Prostate gland (tissue), 2 donors: ENCODE data around the gene FAP. TPM values are rescaled to one million over a fixed set of nuclear protein-coding genes. Genes with fewer than 3 reads are reported as not detected.

Source experiments
- DNase-seq: peaks from one replicate; pipeline ENCODE4 v3.0.0-alpha.2; 2019; ENCODE audit warnings: low spot score
- H3K27ac ChIP-seq, 2 donors: fragments of 200-600 bp; sonication (generic); 2 replicates each; pipeline ENCODE4 v1.5.1; 2017 to 2019
- H3K27me3 ChIP-seq: fragments of 200-600 bp; sonication (generic); replicated peaks from 2 replicates; pipeline ENCODE4 v1.5.1; 2019; ENCODE audit not compliant: insufficient read depth
- H3K36me3 ChIP-seq, 2 donors: fragments of 200-600 bp; sonication (generic); 1 replicate in 1 of 2; 2 replicates in 1 of 2; pipeline versions ENCODE4 v1.5.1 to v1.8.1; 2017 to 2019
- H3K4me1 ChIP-seq: fragments of 200-600 bp; sonication (generic); replicated peaks from 2 replicates; pipeline ENCODE4 v1.5.1; 2019
- H3K4me3 ChIP-seq, 2 donors: fragments of 200-600 bp; sonication (generic); 2 replicates each; pipeline ENCODE4 v1.5.1; 2017 to 2019
- H3K9me3 ChIP-seq: fragments of 200-600 bp; sonication (generic); 2 replicates; pipeline ENCODE4 v1.5.1; 2017
- CTCF ChIP-seq, 4 experiments: fragments of 200-600 bp in 2 of 4; fragments of 450-650 bp in 2 of 4; sonication (generic) in 2 of 4; IDR thresholded peaks; 1 replicate in 3 of 4; 2 replicates in 1 of 4; pipeline ENCODE4 v1.5.1; 2016 to 2019; ENCODE audit warnings: antibody characterized with exemption in 4 of 4, mild to moderate bottlenecking in 2 of 4, moderate library complexity in 2 of 4
- POLR2A ChIP-seq: fragments of 450-650 bp; IDR thresholded peaks from one replicate; pipeline ENCODE4 v1.6.1; 2016; ENCODE audit warnings: antibody characterized with exemption, mild to moderate bottlenecking
- POLR2AphosphoS5 ChIP-seq: sonication (generic); formaldehyde crosslinking; IDR thresholded peaks from one replicate; pipeline ENCODE4 v1.6.1; 2017; ENCODE audit warnings: antibody characterized with exemption
- whole genome bisulfite sequencing: methylation state at CpG from one replicate; pipeline ENCODE4 v1.1.5; 2018; 5-methylcytosine and 5-hydroxymethylcytosine counted together
- intact Hi-C: fragments of 100-400 bp; cut with DNase I; formaldehyde crosslinking; loops from one replicate; pipeline ENCODE4 v1.14.2; 2022
- total RNA-seq, 2 donors: library from RNA; depleted of rRNA; stranded (reverse); fragments of >200 nt; gene quantifications; one replicate each; pipeline ENCODE4 v1.1.0, GENCODE V29; 2016

The FAP gene
- total RNA-seq = 1 to 10 TPM in 1 of 2 donors, not detected in 1; 2.0 TPM

GRCh38 chr2:162243294-162243693 lies at the start of gene FAP:
TSS of gene FAP (minus strand) at chr2:162243445. CDS start at chr2:162243327, 118 bp downstream.
- intact Hi-C loops = no loop called here
- H3K9me3 ChIP-seq = no peaks in the 10 kb centered on the region
- H3K4me1 ChIP-seq = no peaks in the 10 kb centered on the region
- no peak for TF ChIP-seq POLR2A
- no peak for TF ChIP-seq POLR2AphosphoS5
- no peak for TF ChIP-seq CTCF (IDR thresholded peaks at IDR 0.05)
- H3K27me3 ChIP-seq = no peaks in the 10 kb centered on the region
- H3K4me3 ChIP-seq = no peak within 1 kb of the TSS
- WGBS = 30% methylated on average over 6 of the region's 6 CpGs
- no peaks in the 10 kb centered on the region for H3K36me3 ChIP-seq
- no peak for DNase-seq
- no peak within 1 kb of the TSS for H3K27ac ChIP-seq

GRCh38 chr2:162291748-162292147 lies 48.5 kb upstream of the FAP start:
- H3K27ac ChIP-seq = no peak overlapping the region
- H3K4me3 ChIP-seq = no peak overlapping the region
- H3K9me3 ChIP-seq = no peaks in the 10 kb centered on the region
- no peaks in the 10 kb centered on the region for H3K4me1 ChIP-seq
- no peak for TF ChIP-seq POLR2AphosphoS5
- TF ChIP-seq CTCF (IDR thresholded peaks at IDR 0.05) = no peak
- TF ChIP-seq POLR2A = no peak
- no peaks in the 10 kb centered on the region for H3K27me3 ChIP-seq
- intact Hi-C loops = no loop called here
- 74% methylated on average over 3 of the region's 3 CpGs for WGBS
- H3K36me3 ChIP-seq = peaks cover 0 to 4% of the 10 kb centered on the region in 2 donors
- no peak for DNase-seq

- no peak overlapping the region for H3K4me3 ChIP-seq
- TF ChIP-seq POLR2AphosphoS5 (no peak), POLR2A (no peak), CTCF (IDR thresholded peaks at IDR 0.05) (no peak)
- H3K27ac ChIP-seq = no peak overlapping the region
- H3K9me3 ChIP-seq = no peaks in the 10 kb centered on the region
- no peaks in the 10 kb centered on the region for H3K36me3 ChIP-seq
- no peak for DNase-seq
- no peaks in the 10 kb centered on the region for H3K27me3 ChIP-seq
- no peaks in the 10 kb centered on the region for H3K4me1 ChIP-seq
- WGBS = 59% methylated on average over 4 of the region's 4 CpGs
- intact Hi-C loops = no loop called here
Measured at GRCh38 chr2:162282765-162283425, 39.6 kb upstream of the FAP start.

GRCh38 chr2:162280654-162281053 lies 37.4 kb upstream of the FAP start:
- H3K27ac ChIP-seq = no peak overlapping the region
- H3K4me1 ChIP-seq = no peaks in the 10 kb centered on the region
- intact Hi-C loops = no loop called here
- no peaks in the 10 kb centered on the region for H3K27me3 ChIP-seq
- no peaks in the 10 kb centered on the region for H3K36me3 ChIP-seq
- H3K9me3 ChIP-seq = no peaks in the 10 kb centered on the region
- H3K4me3 ChIP-seq = no peak overlapping the region
- no peak for DNase-seq
- 96% methylated on average over 1 of the region's 1 CpG for WGBS
- TF ChIP-seq POLR2AphosphoS5 = no peak
- no peak for TF ChIP-seq CTCF (IDR thresholded peaks at IDR 0.05)
- no peak for TF ChIP-seq POLR2A

- no peak overlapping the region for H3K4me3 ChIP-seq
- DNase-seq = no peak
- no peaks in the 10 kb centered on the region for H3K4me1 ChIP-seq
- no peak for TF ChIP-seq POLR2A
- TF ChIP-seq POLR2AphosphoS5 = no peak
- no peak for TF ChIP-seq CTCF (IDR thresholded peaks at IDR 0.05)
- intact Hi-C loops = no loop called here
- H3K36me3 ChIP-seq = no peaks in the 10 kb centered on the region
- H3K27me3 ChIP-seq = no peaks in the 10 kb centered on the region
- no peaks in the 10 kb centered on the region for H3K9me3 ChIP-seq
- no peak overlapping the region for H3K27ac ChIP-seq
- WGBS = 92% methylated on average over 4 of the region's 4 CpGs
Measured at GRCh38 chr2:162277381-162277780, 34.1 kb upstream of the FAP start.
